HepG2 (cell line): ENCODE results near the gene GLRX2. TPM values are rescaled to one million over a fixed set of nuclear protein-coding genes. Genes with fewer than 3 reads are reported as not detected.

Source experiments
- ARID4A ChIP-seq: sonication (generic); formaldehyde crosslinking; IDR thresholded peaks from 2 replicates; pipeline ENCODE4 v1.5.0; 2020; ENCODE audit warnings: mild to moderate bottlenecking, missing genetic modification reagents, borderline replicate concordance
- CTCF ChIP-seq: sonication (generic); formaldehyde crosslinking; IDR thresholded peaks from 2 replicates; pipeline ENCODE4 v1.5.0; 2020; ENCODE audit warnings: mild to moderate bottlenecking, missing genetic modification reagents, moderate library complexity
- DZIP1 ChIP-seq: sonication (generic); formaldehyde crosslinking; IDR thresholded peaks from 2 replicates; pipeline ENCODE4 v1.5.0; 2020; ENCODE audit warnings: mild to moderate bottlenecking, missing genetic modification reagents
- MEIS1 ChIP-seq: sonication (generic); formaldehyde crosslinking; IDR thresholded peaks from 2 replicates; pipeline ENCODE4 v1.9.0; 2021; ENCODE audit warnings: mild to moderate bottlenecking, missing genetic modification reagents, moderate library complexity, borderline replicate concordance
- MLLT10 ChIP-seq: sonication (generic); formaldehyde crosslinking; IDR thresholded peaks from 2 replicates; pipeline ENCODE4 v1.4.0; 2020; ENCODE audit warnings: missing genetic modification reagents
- PAWR ChIP-seq: sonication (generic); formaldehyde crosslinking; IDR thresholded peaks from 2 replicates; pipeline ENCODE4 v1.4.0; 2020; ENCODE audit warnings: missing genetic modification reagents, mild to moderate bottlenecking, borderline replicate concordance
- PHF20 ChIP-seq: sonication (generic); formaldehyde crosslinking; IDR thresholded peaks from 2 replicates; pipeline ENCODE4 v1.5.0; 2020; ENCODE audit warnings: mild to moderate bottlenecking, missing genetic modification reagents
- ZNF234 ChIP-seq: sonication (generic); formaldehyde crosslinking; conservative IDR thresholded peaks from 2 replicates; pipeline ENCODE4 v1.5.1; 2020; ENCODE audit warnings: mild to moderate bottlenecking, missing genetic modification reagents
- ZNF614 ChIP-seq: IDR thresholded peaks from 2 replicates; pipeline ENCODE4 v1.6.1; 2018; ENCODE audit warnings: missing biosample characterization, missing genetic modification reagents, inconsistent platforms, borderline replicate concordance
- ZNF615 ChIP-seq: sonication (generic); formaldehyde crosslinking; IDR thresholded peaks from 2 replicates; pipeline ENCODE4 v1.5.0; 2020; ENCODE audit warnings: mild to moderate bottlenecking, missing genetic modification reagents, borderline replicate concordance
- ZNF784 ChIP-seq: sonication (generic); formaldehyde crosslinking; IDR thresholded peaks from 2 replicates; pipeline ENCODE4 v1.5.1; 2020; ENCODE audit warnings: missing genetic modification reagents, mild to moderate bottlenecking, borderline replicate concordance
- ZNF790 ChIP-seq: sonication (generic); formaldehyde crosslinking; IDR thresholded peaks from 2 replicates; pipeline ENCODE4 v1.8.0; 2022; ENCODE audit warnings: missing genetic modification reagents, mild to moderate bottlenecking, borderline replicate concordance
- polyA plus RNA-seq, 8 experiments: library from polyadenylated mRNA; depleted of rRNA in 3 of 8; stranded (reverse) in 7 of 8; unstranded in 1 of 8; fragments of >200 nt; fragmentation: Illumina TruSeq in 4 of 8; extraction: Trizol in 4 of 8; gene quantifications; 2 replicates each; pipeline versions ENCODE4 v1.2.1 to v1.2.3, GENCODE V29; 2011 to 2016; ENCODE audit warnings: low read depth in 4 of 8, missing spikeins in 1 of 8, mixed read lengths in 1 of 8; ENCODE audit not compliant: insufficient read depth in 1 of 8
- total RNA-seq, 5 experiments: library from RNA; depleted of rRNA; stranded (reverse); fragments of >200 nt; fragmentation: Illumina TruSeq; extraction: Trizol; gene quantifications; 2 replicates each; pipeline ENCODE4 v1.2.3, GENCODE V29; 2016; ENCODE audit warnings: low read depth in 1 of 5
- TF ChIP-seq, protein P1 (sequence below), 2 experiments: sonication (generic) in 1 of 2; formaldehyde crosslinking in 1 of 2; IDR thresholded peaks; 2 replicates each; pipeline versions ENCODE4 v1.5.1 to v1.6.1; 2011 to 2020; ENCODE audit warnings: borderline replicate concordance in 1 of 2, low read depth in 1 of 2, low read length in 1 of 2, mild to moderate bottlenecking in 1 of 2, missing genetic modification reagents in 1 of 2, moderate library complexity in 1 of 2

The GLRX2 gene
- total and polyA plus RNA-seq, 2 of the 13 experiments (the other 11 are each of a cell fraction or from before 2014, with no cell fraction given), result 11.9 to 39.0 TPM

GRCh38 chr1:193059282-193060114 is 45.7 kb downstream of the GLRX2 start, which contains the start of the genes RO60 and UCHL5 (continued):
- peak; percentile 87 for TF ChIP-seq ZNF614
- TF ChIP-seq MLLT10 (CRISPR knock-in tag), result no peak
- TF ChIP-seq, protein P1, sequence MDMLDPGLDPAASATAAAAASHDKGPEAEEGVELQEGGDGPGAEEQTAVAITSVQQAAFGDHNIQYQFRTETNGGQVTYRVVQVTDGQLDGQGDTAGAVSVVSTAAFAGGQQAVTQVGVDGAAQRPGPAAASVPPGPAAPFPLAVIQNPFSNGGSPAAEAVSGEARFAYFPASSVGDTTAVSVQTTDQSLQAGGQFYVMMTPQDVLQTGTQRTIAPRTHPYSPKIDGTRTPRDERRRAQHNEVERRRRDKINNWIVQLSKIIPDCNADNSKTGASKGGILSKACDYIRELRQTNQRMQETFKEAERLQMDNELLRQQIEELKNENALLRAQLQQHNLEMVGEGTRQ (IDR thresholded peaks at IDR 0.05; ENCODE audit: low read depth, low read length), result no peak
- TF ChIP-seq, protein P1 (CRISPR knock-in tag; IDR thresholded peaks at IDR 0.05; ENCODE audit: borderline replicate concordance), result no peak; the same call in 1 of the 2 replicates
- peak; percentile 96 for TF ChIP-seq DZIP1 (CRISPR knock-in tag)
- TF ChIP-seq ZNF234 (CRISPR knock-in tag), result no peak
- peak; percentile 18; the same call in 1 of the 2 replicates for TF ChIP-seq ZNF784
- 0 out of 2 replicates have a peak, but pooled peaks have one; percentile 73 for TF ChIP-seq ZNF790 (CRISPR knock-in tag)
- TF ChIP-seq MEIS1 (CRISPR knock-in tag), result no peak; the same call in 1 of the 2 replicates
- peak; percentile 93 for TF ChIP-seq ARID4A (CRISPR knock-in tag)
- no peak for TF ChIP-seq ZNF615 (CRISPR knock-in tag)
- peak; percentile 56 for TF ChIP-seq CTCF
- no peak for TF ChIP-seq PAWR (CRISPR knock-in tag)
- peak; percentile 94 for TF ChIP-seq PHF20 (CRISPR knock-in tag)
